GM12891 (cell line): ENCODE measurements around the gene CNGB1.

Source experiments
- POLR2A ChIP-seq: IDR thresholded peaks from 2 replicates; pipeline ENCODE4 v1.6.1; 2011; ENCODE audit warnings: low read depth, low read length, control low read depth
- POLR2AphosphoS5 ChIP-seq: IDR thresholded peaks from 2 replicates; pipeline ENCODE4 v1.6.1; 2011; ENCODE audit warnings: low read depth, low read length, control low read depth
- TAF1 ChIP-seq: IDR thresholded peaks from 2 replicates; pipeline ENCODE4 v1.6.1; 2011; ENCODE audit warnings: low read depth, low read length, control low read depth

GRCh38 chr16:57999971-58000705, 29.2 kb upstream of the CNGB1 start, which contains the start of gene ZNF319:
- no peak for TF ChIP-seq POLR2A
- no peak for TF ChIP-seq POLR2AphosphoS5
- no peak for TF ChIP-seq TAF1
